HG03095 (cell line): Measurements from ENCODE around the gene TNIP1.

Experiments used
- ATAC-seq: cut with Tn5 transposase; IDR thresholded peaks from one replicate; pipeline ENCODE4 v1.9.1; 2021; ENCODE audit warnings: moderate library complexity; ENCODE audit not compliant: unreplicated experiment

The TNIP1 gene

GRCh38 chr5:151041577-151042268, 39.1 kb downstream of the TNIP1 start:
- ATAC-seq = no peak

GRCh38 chr5:151040211-151040747, 40.6 kb downstream of the TNIP1 start:
- no peak for ATAC-seq

- no peak for ATAC-seq
These were observed 41.2 kb downstream of the TNIP1 start for GRCh38 chr5:151039665-151040064.

GRCh38 chr5:151038801-151039238, 42.0 kb downstream of the TNIP1 start:
- no peak for ATAC-seq

- no peak for ATAC-seq
These were observed 42.5 kb downstream of the TNIP1 start for GRCh38 chr5:151038412-151038745.

GRCh38 chr5:151037561-151038411, 43.0 kb downstream of the TNIP1 start:
- no peak for ATAC-seq

- ATAC-seq = no peak
These were observed 44.3 kb downstream of the TNIP1 start for GRCh38 chr5:151036556-151036955.

GRCh38 chr5:151034422-151035379, 46.1 kb downstream of the TNIP1 start:
- ATAC-seq = no peak

- no peak for ATAC-seq
These were observed 47.5 kb downstream of the TNIP1 start for GRCh38 chr5:151033217-151033934.

- no peak for ATAC-seq
These were observed 49.3 kb downstream of the TNIP1 start for GRCh38 chr5:151031554-151031953.

- ATAC-seq = no peak
These were observed 50.5 kb downstream of the TNIP1 start for GRCh38 chr5:151030379-151030778.

GRCh38 chr5:151030056-151030336, 50.8 kb downstream of the TNIP1 start:
- ATAC-seq = no peak

- ATAC-seq = no peak
These were observed 51.4 kb downstream of the TNIP1 start for GRCh38 chr5:151029179-151030055.

- no peak for ATAC-seq
These were observed 52.1 kb downstream of the TNIP1 start for GRCh38 chr5:151028717-151029116.

- no peak for ATAC-seq
These were observed 52.8 kb downstream of the TNIP1 start for GRCh38 chr5:151027961-151028479.

GRCh38 chr5:151026679-151027078, 54.2 kb downstream of the TNIP1 start:
- no peak for ATAC-seq

- no peak for ATAC-seq
These were observed 54.7 kb downstream of the TNIP1 start for GRCh38 chr5:151026088-151026487.

GRCh38 chr5:151025250-151025606, 55.6 kb downstream of the TNIP1 start:
- ATAC-seq = no peak

GRCh38 chr5:151024440-151025249, 56.2 kb downstream of the TNIP1 start:
- ATAC-seq = no peak
